Measurements from ENCODE around the gene DLX3. TPM values are rescaled to one million over a fixed set of nuclear protein-coding genes. Genes with fewer than 3 reads are reported as not detected.

Gene DLX3
- total and polyA plus RNA-seq, 2 donors (not counting 1 experiment from before 2014, with no cell fraction given): not detected

DNA sequence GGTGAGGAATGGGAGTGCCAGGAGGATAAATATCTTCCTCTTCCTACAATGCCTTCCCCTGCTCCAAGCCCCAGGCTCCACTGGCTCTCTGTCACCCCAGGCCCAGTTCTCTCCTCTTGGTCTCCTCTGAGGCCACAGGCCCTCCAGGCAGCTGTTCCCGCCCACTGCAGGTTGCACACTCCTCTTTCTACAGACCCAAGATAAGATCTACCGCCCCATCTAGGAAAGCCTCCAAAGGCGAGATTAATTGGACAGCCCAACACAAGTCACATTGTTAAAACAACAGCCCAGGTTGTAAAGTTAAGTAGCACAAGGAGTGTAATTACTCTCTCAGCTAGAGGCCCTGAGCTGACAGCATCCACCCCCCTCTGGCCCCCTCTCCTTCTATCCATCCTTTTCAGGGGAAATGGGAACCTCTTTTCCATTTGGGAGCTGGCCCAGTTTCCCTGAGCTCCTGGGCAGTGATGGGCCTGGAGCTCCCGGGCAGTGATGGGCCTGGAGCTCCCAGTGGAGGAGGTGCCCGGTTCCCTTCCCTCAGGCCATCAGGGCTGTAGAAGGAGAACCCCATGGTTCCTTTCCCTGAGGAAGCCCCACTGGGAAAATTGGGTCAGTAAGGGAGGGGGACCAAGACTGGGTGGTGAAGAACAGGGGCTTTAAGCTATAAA is 18.7 kb downstream of the DLX3 start:
- Histone ChIP-seq H3K4me2 (ENCODE audit: extremely low read depth, insufficient read depth, low read length) (no peak overlapping the region), H3K79me2 (ENCODE audit: control insufficient read depth, insufficient read depth, low read length) (no peaks in the 10 kb centered on the region), H3K4me1 (ENCODE audit: control insufficient read depth, extremely low read depth, insufficient read depth, low read length) (no peaks in the 10 kb centered on the region), H3K9ac (ENCODE audit: insufficient read depth, low read length) (no peak overlapping the region), H3K36me3 (ENCODE audit: control insufficient read depth, insufficient read depth, low read length) (no peaks in the 10 kb centered on the region), H3K4me3 (replicated peaks in 1 of 4; ENCODE audit: control extremely low read depth in 1 of 4, insufficient read depth in 1 of 4, low read depth in 3 of 4, low read length in 4 of 4) (no peak overlapping the region), H4K20me1 (ENCODE audit: control insufficient read depth, extremely low read depth, insufficient read depth, low read length) (no peaks in the 10 kb centered on the region), H3K27ac (ENCODE audit: insufficient read depth, low read length) (no peak overlapping the region), H2AFZ (ENCODE audit: low read length) (no peak overlapping the region), H3K27me3 (ENCODE audit: control insufficient read depth, insufficient read depth, low read length) (peaks cover 55% of the 10 kb centered on the region), H3K9me3 (ENCODE audit: control insufficient read depth, insufficient read depth, low read depth, low read length) (no peaks in the 10 kb centered on the region)
- TF ChIP-seq, protein P1, sequence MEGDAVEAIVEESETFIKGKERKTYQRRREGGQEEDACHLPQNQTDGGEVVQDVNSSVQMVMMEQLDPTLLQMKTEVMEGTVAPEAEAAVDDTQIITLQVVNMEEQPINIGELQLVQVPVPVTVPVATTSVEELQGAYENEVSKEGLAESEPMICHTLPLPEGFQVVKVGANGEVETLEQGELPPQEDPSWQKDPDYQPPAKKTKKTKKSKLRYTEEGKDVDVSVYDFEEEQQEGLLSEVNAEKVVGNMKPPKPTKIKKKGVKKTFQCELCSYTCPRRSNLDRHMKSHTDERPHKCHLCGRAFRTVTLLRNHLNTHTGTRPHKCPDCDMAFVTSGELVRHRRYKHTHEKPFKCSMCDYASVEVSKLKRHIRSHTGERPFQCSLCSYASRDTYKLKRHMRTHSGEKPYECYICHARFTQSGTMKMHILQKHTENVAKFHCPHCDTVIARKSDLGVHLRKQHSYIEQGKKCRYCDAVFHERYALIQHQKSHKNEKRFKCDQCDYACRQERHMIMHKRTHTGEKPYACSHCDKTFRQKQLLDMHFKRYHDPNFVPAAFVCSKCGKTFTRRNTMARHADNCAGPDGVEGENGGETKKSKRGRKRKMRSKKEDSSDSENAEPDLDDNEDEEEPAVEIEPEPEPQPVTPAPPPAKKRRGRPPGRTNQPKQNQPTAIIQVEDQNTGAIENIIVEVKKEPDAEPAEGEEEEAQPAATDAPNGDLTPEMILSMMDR (conservative IDR thresholded peaks at IDR 0.05 in 1 of 2, IDR thresholded peaks at IDR 0.05 in 1 of 2; ENCODE audit: low read depth in 1 of 2, low read length in 2 of 2): no peak
- DNase-seq (ENCODE audit: low read depth in 2 of 2): peak in 1 of 2 donors; percentile 53

GRCh38 chr17:49975531-49975930 is 19.5 kb downstream of the DLX3 start:
- H3K4me3 ChIP-seq (replicated peaks in 1 of 4; ENCODE audit: control extremely low read depth in 1 of 4, insufficient read depth in 1 of 4, low read depth in 3 of 4, low read length in 4 of 4): no peak overlapping the region
- H3K27ac ChIP-seq (ENCODE audit: insufficient read depth, low read length): no peak overlapping the region
- no peak overlapping the region for H2AFZ ChIP-seq (ENCODE audit: low read length)
- no peak for DNase-seq (ENCODE audit: low read depth in 2 of 2)
- H3K4me2 ChIP-seq (ENCODE audit: extremely low read depth, insufficient read depth, low read length): no peak overlapping the region
- H3K9me3 ChIP-seq (ENCODE audit: control insufficient read depth, insufficient read depth, low read depth, low read length): no peaks in the 10 kb centered on the region
- no peaks in the 10 kb centered on the region for H3K79me2 ChIP-seq (ENCODE audit: control insufficient read depth, insufficient read depth, low read length)
- H3K9ac ChIP-seq (ENCODE audit: insufficient read depth, low read length): no peak overlapping the region
- TF ChIP-seq EZH2 (IDR thresholded peaks at IDR 0.05; ENCODE audit: low read length, missing control alignments): no peak
- TF ChIP-seq, protein P1 (conservative IDR thresholded peaks at IDR 0.05 in 1 of 2, IDR thresholded peaks at IDR 0.05 in 1 of 2; ENCODE audit: low read depth in 1 of 2, low read length in 2 of 2): no peak
- no peaks in the 10 kb centered on the region for H4K20me1 ChIP-seq (ENCODE audit: control insufficient read depth, extremely low read depth, insufficient read depth, low read length)
- no peaks in the 10 kb centered on the region for H3K36me3 ChIP-seq (ENCODE audit: control insufficient read depth, insufficient read depth, low read length)
- peaks cover 58% of the 10 kb centered on the region for H3K27me3 ChIP-seq (ENCODE audit: control insufficient read depth, insufficient read depth, low read length)
- H3K4me1 ChIP-seq (ENCODE audit: control insufficient read depth, extremely low read depth, insufficient read depth, low read length): no peaks in the 10 kb centered on the region

- H2AFZ ChIP-seq (ENCODE audit: low read length): no peak overlapping the region
- no peak overlapping the region for H3K27ac ChIP-seq (ENCODE audit: insufficient read depth, low read length)
- peaks cover 4% of the 10 kb centered on the region for H3K4me1 ChIP-seq (ENCODE audit: control insufficient read depth, extremely low read depth, insufficient read depth, low read length)
- no peak overlapping the region for H3K4me3 ChIP-seq (replicated peaks in 1 of 4; ENCODE audit: control extremely low read depth in 1 of 4, insufficient read depth in 1 of 4, low read depth in 3 of 4, low read length in 4 of 4)
- DNase-seq (ENCODE audit: low read depth in 2 of 2): no peak
- H3K79me2 ChIP-seq (ENCODE audit: control insufficient read depth, insufficient read depth, low read length): no peaks in the 10 kb centered on the region
- no peak overlapping the region for H3K4me2 ChIP-seq (ENCODE audit: extremely low read depth, insufficient read depth, low read length)
- peaks cover 67% of the 10 kb centered on the region for H3K27me3 ChIP-seq (ENCODE audit: control insufficient read depth, insufficient read depth, low read length)
- H4K20me1 ChIP-seq (ENCODE audit: control insufficient read depth, extremely low read depth, insufficient read depth, low read length): no peaks in the 10 kb centered on the region
- no peaks in the 10 kb centered on the region for H3K9me3 ChIP-seq (ENCODE audit: control insufficient read depth, insufficient read depth, low read depth, low read length)
- TF ChIP-seq, protein P1 (conservative IDR thresholded peaks at IDR 0.05 in 1 of 2, IDR thresholded peaks at IDR 0.05 in 1 of 2; ENCODE audit: low read depth in 1 of 2, low read length in 2 of 2): no peak
- TF ChIP-seq EZH2 (IDR thresholded peaks at IDR 0.05; ENCODE audit: low read length, missing control alignments): no peak
- H3K9ac ChIP-seq (ENCODE audit: insufficient read depth, low read length): no peak overlapping the region
- no peaks in the 10 kb centered on the region for H3K36me3 ChIP-seq (ENCODE audit: control insufficient read depth, insufficient read depth, low read length)
These were observed 21.8 kb downstream of the DLX3 start for GRCh38 chr17:49973271-49973615.

Data from fibroblast of lung (primary cell).